Peyer's patch (tissue), 4 donors: Measurements from ENCODE around the gene MSANTD2. TPM values are rescaled to one million over a fixed set of nuclear protein-coding genes. Genes with fewer than 3 reads are reported as not detected.
A peak's percentile ranks its signal among the peaks of the same experiment; 100 is the strongest.

Experiments used
- DNase-seq, 3 donors: peaks; one replicate each; pipeline ENCODE4 v3.0.0-alpha.2; 2017 to 2019
- H3K27ac ChIP-seq, 4 donors: fragments of 200-600 bp; sonication (generic); one replicate each; pipeline ENCODE4 v1.5.1; 2016 to 2019
- H3K27me3 ChIP-seq, 2 donors: fragments of 200-600 bp; sonication (generic); one replicate each; pipeline ENCODE4 v1.5.1; 2019
- H3K36me3 ChIP-seq, 3 donors: fragments of 200-600 bp; sonication (generic); one replicate each; pipeline ENCODE4 v1.5.1; 2016 to 2019
- H3K4me1 ChIP-seq, 4 donors: fragments of 200-600 bp; sonication (generic); one replicate each; pipeline ENCODE4 v1.5.1; 2016 to 2019
- H3K4me3 ChIP-seq, 4 donors: fragments of 200-600 bp; sonication (generic); 1 replicate in 3 of 4; 2 replicates in 1 of 4; pipeline ENCODE4 v1.5.1; 2016 to 2019; ENCODE audit warnings: mild to moderate bottlenecking in 1 of 4
- H3K9me3 ChIP-seq, 4 donors: fragments of 200-600 bp; sonication (generic); one replicate each; pipeline ENCODE4 v1.5.1; 2016 to 2019; ENCODE audit warnings: mild to moderate bottlenecking in 1 of 4
- CTCF ChIP-seq, 6 experiments: fragments of 450-650 bp in 4 of 6; fragments of 200-600 bp in 2 of 6; sonication (generic) in 1 of 6; IDR thresholded peaks; one replicate each; pipeline ENCODE4 v1.5.1; 2017 to 2019; ENCODE audit warnings: antibody characterized with exemption in 6 of 6, mild to moderate bottlenecking in 3 of 6, moderate library complexity in 1 of 6
- POLR2A ChIP-seq, 2 donors: fragments of 450-650 bp; IDR thresholded peaks; one replicate each; pipeline ENCODE4 v1.5.1; 2017; ENCODE audit warnings: antibody characterized with exemption in 2 of 2, mild to moderate bottlenecking in 2 of 2, moderate library complexity in 2 of 2
- total RNA-seq, 4 donors: library from RNA; depleted of rRNA; stranded (reverse); fragments of >200 nt; gene quantifications; one replicate each; pipeline ENCODE4 v1.1.0, GENCODE V29; 2016

Gene MSANTD2
- total RNA-seq, 4 donors from 2014 or later: 16.5 to 33.8 (median 17.3) TPM

DNA sequence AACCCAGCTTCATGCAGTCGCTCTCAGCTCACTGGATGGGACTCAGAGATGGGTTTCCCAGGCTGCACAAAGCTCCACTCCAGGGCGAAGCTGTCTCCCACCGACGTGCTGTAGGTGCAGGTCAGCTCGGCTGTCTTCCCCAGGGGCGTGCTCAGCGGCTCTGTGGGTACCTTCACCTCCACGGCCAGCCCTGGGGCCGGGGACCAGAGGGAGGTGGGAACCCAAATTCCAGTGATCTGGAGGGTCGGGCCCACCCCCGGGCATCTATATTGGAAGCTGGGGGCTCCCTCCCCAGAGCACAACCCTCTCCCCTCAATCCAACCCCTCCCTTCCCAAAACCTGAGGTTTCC is 48.8 kb downstream of the MSANTD2 start:
- TF ChIP-seq POLR2A (IDR thresholded peaks at IDR 0.05): no peak
- TF ChIP-seq CTCF (IDR thresholded peaks at IDR 0.05): no peak
- no peak for DNase-seq
- Histone ChIP-seq H3K4me3 (no peak overlapping the region), H3K4me1 (peaks cover 0 to 24% (median 0%) of the 10 kb centered on the region in 4 donors), H3K36me3 (no peaks in the 10 kb centered on the region), H3K27me3 (no peaks in the 10 kb centered on the region), H3K27ac (no peak overlapping the region), H3K9me3 (no peaks in the 10 kb centered on the region)

DNA sequence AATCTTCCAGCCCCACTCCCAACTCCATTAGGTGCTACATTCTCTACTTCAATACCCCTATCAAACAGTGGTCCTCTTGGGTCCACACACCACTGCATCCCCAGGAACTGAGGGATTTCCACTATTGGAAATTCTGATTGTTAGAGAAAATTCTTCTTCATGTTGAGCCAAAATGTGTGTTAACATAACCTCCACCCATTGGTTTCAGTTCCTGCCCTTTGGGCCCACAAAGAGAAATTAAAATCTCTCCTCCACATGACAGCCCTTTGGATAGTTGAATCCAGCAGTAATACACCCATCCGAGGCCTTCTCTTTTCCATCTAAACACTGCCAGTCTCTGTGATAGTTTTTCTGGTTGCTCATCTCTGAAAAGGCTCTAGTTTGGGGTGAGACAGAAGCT is 50.3 kb downstream of the MSANTD2 start:
- Histone ChIP-seq H3K4me1 (peaks cover 0 to 37% (median 3%) of the 10 kb centered on the region in 4 donors), H3K27ac (no peak overlapping the region), H3K4me3 (no peak overlapping the region), H3K9me3 (no peaks in the 10 kb centered on the region), H3K27me3 (no peaks in the 10 kb centered on the region), H3K36me3 (no peaks in the 10 kb centered on the region)
- TF ChIP-seq CTCF (IDR thresholded peaks at IDR 0.05) (no peak), POLR2A (IDR thresholded peaks at IDR 0.05) (no peak)
- DNase-seq: no peak

DNA sequence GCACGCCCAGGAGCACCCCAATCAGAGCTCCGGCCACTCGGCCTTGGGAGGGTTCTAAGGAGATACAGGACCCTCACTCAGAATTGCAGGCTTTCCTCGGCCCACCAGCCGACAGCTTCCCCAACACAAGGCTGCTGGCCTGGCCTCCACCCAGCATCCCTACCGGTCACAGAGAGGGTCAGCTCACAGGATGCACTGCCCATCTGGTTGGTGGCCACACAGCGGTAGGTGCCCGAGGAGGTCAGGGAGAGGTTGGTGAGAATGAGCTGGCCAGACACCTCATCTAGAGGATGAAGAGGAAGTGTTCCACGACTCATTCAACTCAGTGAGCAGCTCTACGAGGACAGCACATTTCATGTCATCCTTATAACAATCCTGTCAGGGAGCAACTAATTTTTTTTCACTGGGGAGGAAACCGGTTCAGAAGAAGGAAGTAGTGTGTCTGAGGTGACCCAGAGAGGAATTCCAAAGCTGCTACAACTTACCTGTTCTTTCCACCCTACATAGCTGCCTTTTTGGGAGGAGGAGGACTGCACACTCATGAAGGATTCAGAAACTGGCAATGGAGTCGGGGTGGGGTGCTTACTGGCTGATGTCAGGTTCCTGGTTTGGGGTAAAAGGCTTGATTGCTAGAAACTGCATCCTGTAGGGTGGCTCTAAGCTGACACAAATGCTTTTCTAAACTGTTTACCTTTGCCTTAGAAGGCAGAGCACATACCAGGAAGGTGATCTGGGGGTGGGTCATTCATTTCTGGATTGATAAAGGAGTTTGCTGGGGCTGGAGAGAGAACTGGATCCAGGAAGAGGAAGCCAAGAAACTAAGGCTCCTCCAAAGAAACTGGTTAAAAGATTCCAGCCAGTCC is 51.5 kb downstream of the MSANTD2 start:
- Histone ChIP-seq H3K27ac (peak overlapping the region in 1 of 4 donors; percentile 7), H3K4me3 (no peak overlapping the region), H3K9me3 (no peaks in the 10 kb centered on the region), H3K36me3 (no peaks in the 10 kb centered on the region), H3K4me1 (peaks cover 0 to 37% (median 3%) of the 10 kb centered on the region in 4 donors), H3K27me3 (no peaks in the 10 kb centered on the region)
- no peak for DNase-seq
- TF ChIP-seq CTCF (IDR thresholded peaks at IDR 0.05) (no peak), POLR2A (IDR thresholded peaks at IDR 0.05) (no peak)

- no peaks in the 10 kb centered on the region for H3K9me3 ChIP-seq
- no peaks in the 10 kb centered on the region for H3K36me3 ChIP-seq
- TF ChIP-seq POLR2A (IDR thresholded peaks at IDR 0.05) (no peak), CTCF (IDR thresholded peaks at IDR 0.05) (no peak)
- H3K27me3 ChIP-seq: no peaks in the 10 kb centered on the region
- no peak for DNase-seq
- H3K27ac ChIP-seq: peak overlapping the region in 1 of 4 donors; percentile 92
- peaks cover 0 to 37% (median 3%) of the 10 kb centered on the region in 4 donors for H3K4me1 ChIP-seq
- H3K4me3 ChIP-seq: no peak overlapping the region
Observed at GRCh38 chr11:124748100-124748418, 52.1 kb downstream of the MSANTD2 start.

GRCh38 chr11:124747406-124748099 is 52.7 kb downstream of the MSANTD2 start:
- TF ChIP-seq POLR2A (IDR thresholded peaks at IDR 0.05): no peak
- no peak for TF ChIP-seq CTCF (IDR thresholded peaks at IDR 0.05)
- Histone ChIP-seq H3K27ac (peak overlapping the region in 2 of 4 donors; percentile 77 to 92), H3K27me3 (no peaks in the 10 kb centered on the region), H3K4me1 (peaks cover 0 to 34% (median 3%) of the 10 kb centered on the region in 4 donors), H3K9me3 (no peaks in the 10 kb centered on the region), H3K36me3 (no peaks in the 10 kb centered on the region), H3K4me3 (peak overlapping the region in 2 of 4 donors; percentile 75)
- no peak for DNase-seq
